NCI-H187 treated with DMSO at 0.1 percent for 48 hours (cell line): Measurements from ENCODE around the gene SIM1.
"Not testable (repeated sequence)": the region's sequence is repeated elsewhere in the genome, so short reads cannot be mapped to it uniquely, and the experiment has no call there.

Source experiments
- DNase-seq: peaks from one replicate; lab custom pipeline; 2025; lab: John Stamatoyannopoulos, UW

The SIM1 gene

DNA sequence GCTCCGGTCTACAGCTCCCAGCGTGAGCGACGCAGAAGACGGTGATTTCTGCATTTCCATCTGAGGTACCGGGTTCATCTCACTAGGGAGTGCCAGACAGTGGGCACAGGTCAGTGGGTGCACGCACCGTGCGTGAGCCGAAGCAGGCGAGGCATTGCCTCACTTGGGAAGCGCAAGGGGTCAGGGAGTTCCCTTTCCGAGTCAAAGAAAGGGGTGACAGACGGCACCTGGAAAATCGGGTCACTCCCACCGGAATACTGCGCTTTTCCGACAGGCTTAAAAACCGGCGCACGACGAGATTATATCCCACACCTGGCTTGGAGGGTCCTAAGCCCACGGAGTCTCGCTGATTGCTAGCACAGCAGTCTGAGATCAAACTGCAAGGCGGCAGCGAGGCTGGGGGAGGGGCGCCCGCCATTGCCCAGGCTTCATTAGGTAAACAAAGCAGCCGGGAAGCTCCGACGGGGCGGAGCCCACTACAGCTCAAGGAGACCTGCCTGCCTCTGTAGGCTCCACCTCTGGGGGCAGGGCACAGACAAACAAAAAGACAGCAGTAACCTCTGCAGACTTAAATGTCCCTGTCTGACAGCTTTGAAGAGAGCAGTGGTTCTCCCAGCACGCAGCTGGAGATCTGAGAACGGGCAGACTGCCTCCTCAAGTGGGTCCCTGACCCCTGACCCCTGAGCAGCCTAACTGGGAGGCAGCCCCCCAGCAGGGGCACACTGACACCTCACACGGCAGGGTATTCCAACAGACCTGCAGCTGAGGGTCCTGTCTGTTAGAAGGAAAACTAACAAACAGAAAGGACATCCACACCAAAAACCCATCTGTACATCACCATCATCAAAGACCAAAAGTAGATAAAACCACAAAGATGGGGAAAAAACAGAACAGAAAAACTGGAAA is 109.7 kb downstream of the SIM1 start:
- not testable (repeated sequence) for DNase-seq

DNA sequence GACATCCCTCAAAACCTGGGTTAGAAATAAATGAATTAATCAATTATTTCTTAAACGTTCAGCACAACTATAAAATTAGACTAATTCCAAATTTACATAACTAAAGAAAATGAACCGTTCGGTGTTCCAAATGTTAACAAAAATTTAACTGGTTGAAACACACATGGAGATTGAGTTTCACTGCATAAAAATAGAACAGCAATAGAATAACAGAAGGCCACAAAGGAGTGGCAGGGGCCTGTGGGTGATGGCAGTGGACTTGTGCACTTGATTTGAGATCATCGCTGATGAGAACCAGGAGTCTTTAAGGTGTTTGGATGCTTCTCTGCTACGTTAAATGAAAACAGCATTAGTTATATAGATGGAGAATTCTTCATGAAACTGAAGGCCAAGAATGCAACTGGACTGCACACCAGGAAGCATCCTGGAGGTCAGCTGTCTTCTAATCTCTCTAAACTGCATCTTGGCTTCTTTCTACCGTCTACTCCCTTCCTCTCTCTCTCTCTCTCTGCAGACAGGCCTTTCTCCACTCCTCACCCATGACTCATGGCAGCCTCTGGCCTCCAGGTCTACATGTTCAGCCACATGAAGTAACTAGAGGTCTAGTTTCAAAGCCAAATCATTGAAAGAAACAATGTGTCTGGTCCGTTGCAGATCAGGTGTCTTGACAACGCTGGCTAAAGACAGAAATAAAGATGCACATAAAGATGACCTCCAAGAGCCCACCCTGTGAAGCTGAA is 111.3 kb downstream of the SIM1 start:
- DNase-seq: no peak

DNA sequence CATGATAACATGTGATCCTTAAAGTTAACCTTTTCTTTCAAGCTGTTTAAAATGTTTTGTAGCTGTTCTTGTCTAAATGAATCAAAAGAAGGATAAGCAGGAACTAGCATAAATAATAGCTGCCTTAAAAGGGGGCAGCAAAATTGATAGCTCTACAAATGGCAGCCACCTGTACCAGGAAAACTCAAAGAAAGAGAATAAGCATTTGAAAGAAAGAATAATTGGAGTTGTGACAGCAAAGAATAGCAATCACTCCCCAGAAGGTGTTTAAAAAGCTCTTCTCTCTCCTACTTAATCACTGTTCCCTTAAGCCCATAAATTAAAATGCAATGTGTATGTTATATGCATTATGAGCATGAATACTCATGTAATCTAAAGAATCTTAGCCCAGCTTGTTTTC is 114.6 kb downstream of the SIM1 start:
- DNase-seq: no peak

DNA sequence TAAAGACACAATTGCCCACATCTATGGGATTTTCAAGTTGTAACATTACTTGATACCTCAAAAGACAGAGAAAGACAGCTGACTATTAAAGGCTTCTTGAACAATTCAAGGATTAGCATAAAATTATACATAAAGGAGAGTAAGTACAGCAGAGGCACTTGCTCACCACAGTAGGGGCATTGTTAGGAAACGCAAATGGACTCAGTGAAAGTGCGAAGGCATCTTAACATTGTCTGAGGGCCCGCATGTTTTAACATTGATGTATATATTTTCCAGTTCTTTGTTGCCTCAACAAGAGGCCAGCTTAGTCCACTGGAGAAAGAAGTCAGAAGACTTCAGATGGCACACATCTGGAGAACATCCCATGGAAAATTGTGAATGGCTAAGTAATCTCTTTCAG is 115.4 kb downstream of the SIM1 start:
- DNase-seq: no peak

DNA sequence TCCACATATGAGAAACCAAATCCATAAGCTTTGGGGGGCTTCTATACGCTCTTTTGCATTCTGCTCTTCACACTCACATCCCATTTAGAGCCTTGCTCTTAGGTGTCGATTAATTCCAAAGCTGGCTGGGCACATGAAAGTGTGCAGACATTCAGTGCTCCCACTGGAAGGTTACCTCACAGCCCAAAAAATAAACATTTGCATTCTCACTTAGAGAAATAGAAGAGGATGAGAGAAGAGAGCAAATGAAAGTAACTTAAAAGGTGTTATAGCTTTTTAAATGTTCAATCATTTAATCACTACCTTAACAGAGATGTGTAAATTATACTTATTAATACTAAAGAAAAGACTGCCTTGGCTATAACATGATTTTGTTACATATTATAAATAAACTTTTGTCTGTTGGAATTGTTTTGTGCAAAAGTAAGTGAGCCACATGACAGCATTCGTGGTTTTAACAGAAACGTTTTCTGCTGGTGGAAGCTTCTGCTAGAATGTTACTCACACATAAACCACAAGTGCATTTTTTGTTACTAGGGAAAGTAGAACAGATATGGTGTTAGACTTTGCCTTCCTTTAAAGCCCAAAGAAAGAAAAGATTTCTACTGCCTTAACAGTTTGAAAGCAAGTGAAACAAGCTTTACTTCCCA is 116.7 kb downstream of the SIM1 start:
- no peak for DNase-seq

DNA sequence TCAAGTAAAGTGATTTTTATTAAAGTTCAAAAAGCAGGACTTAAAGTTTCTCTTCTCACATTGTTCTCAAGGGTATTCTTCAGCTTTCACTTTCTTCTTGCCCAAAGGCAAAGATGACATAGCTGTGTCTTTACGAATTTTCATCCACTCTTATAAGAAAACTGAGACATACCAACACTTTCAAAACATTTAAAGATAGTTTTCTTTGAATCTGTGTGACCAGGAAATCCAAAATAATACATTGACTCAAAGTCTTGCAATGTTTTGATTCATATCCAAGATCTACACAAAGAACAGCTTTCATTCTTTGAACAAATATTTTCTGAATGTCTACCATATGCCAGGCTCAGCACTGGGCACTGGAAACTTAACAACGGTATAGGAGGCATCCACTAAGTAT is 117.9 kb downstream of the SIM1 start:
- no peak for DNase-seq

- DNase-seq: no peak
Measured at GRCh38 chr6:100346203-100346602, 118.5 kb downstream of the SIM1 start.

GRCh38 chr6:100344761-100345160 is 120.0 kb downstream of the SIM1 start:
- no peak for DNase-seq

DNA sequence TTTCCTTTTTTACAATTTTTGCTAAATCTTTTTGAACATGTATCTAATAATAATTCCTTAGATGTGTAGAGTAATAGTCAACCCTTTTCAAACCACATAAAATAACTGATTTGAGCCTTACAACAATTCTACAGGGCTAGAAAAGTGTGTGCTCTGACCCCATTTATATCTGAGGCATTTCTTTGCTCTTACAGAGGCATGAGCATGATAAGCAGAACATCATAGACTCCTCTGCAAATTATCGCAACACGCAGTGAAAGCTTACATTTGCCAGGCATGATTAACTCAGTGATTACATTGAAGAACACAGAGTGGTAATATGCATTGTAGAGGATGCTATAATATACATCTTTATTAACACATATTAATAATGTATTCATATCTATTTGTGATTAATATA is 120.4 kb downstream of the SIM1 start:
- no peak for DNase-seq

DNA sequence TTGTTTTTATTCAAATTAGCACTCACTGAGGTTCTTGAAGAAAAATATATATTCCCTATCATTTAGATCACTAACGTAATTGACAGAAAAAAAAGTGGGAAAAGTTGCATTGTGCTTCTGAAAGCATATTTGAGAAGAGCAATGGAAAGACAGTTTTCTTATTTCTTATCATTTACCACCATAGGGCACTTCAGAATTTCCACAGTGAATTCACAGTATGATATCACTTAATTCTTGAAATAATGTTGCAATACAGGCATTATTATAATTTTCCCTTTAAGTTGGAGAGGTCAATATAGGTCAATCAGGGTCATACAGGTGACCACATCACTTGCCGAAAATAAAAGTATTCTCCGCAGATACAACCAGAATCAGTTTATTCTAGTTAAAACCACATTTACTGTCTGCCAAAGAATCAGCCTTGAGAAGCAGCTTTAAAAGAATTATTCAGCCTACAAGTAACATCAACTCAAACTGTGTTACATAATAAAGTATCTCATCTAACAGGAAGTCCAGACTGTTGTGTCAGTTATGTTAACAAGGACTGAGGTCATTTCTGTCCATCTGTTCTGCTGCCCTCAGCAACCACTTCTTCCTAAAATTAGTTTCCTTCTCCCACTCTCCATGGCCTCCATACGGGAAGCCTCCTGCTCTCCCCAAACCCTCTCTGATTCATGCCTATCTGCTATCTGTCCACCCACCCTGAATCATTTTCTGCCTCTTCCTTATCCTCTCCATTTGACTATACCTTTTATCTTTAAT is 121.2 kb downstream of the SIM1 start:
- no peak for DNase-seq

DNA sequence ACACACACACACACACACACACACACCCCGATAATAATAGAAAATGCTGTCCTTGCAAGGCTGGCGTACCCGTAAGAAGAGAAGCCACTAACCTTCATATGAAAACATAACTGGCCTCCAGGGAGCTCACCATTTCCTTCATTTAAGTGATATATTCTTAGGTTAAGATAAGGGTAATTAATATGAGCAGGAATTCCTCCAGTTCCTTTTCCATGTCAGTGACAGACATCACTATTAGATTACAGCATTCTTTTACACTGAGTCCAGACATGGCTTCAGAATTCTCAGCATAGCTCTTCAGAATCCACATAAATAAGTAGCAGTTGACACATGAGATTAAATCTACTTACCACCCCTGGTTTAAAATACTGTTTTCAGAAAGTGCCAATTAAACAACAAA is 121.9 kb downstream of the SIM1 start:
- no peak for DNase-seq

- no peak for DNase-seq
Measured at GRCh38 chr6:100339574-100340255, 125.0 kb downstream of the SIM1 start.

GRCh38 chr6:100338090-100338489 is 126.6 kb downstream of the SIM1 start:
- DNase-seq: no peak

GRCh38 chr6:100336876-100337275 is 127.8 kb downstream of the SIM1 start:
- no peak for DNase-seq

DNA sequence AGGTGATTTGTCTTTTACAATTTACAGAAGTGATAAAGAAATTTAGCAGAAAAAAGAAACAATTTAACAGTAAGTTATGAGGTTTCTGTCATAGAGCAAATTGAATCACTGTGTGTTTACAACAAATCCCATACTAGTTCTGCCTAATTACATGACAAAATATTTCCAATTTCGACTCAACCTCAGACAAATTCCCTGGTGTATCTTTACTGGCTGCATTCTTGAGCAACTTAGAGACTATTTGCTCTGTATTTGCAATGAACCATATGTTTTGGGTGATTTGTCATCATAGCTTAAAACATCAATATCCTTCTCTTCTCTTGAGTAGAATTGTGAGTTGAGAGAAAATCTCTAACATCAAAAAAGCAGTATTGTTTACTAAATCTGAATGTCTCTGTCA is 128.7 kb downstream of the SIM1 start:
- no peak for DNase-seq
